CD4-positive, alpha-beta memory T cell (primary cell): ENCODE results near the gene NRXN2. TPM values are rescaled to one million over a fixed set of nuclear protein-coding genes. Genes with fewer than 3 reads are reported as not detected.
A peak's percentile ranks its signal among the peaks of the same experiment; 100 is the strongest.

ENCODE experiments used
- CTCF ChIA-PET: fragments of 350-600 bp; sonication (Branson Sonifier 250); formaldehyde crosslinking; loops from one replicate; lab custom pipeline; 2021; ENCODE audit warnings: inconsistent platforms; ENCODE audit not compliant: partially characterized antibody; lab: Charles Lee
- POLR2A ChIA-PET: fragments of 350-600 bp; sonication (Branson Sonifier 250); formaldehyde crosslinking; loops from one replicate; lab custom pipeline; 2021; ENCODE audit not compliant: partially characterized antibody; lab: Charles Lee
- DNase-seq, 5 donors: peaks; one replicate each; pipeline versions ENCODE4 v3.0.0 to v3.0.0-alpha.2; 2020 to 2022; ENCODE audit warnings: mixed read lengths in 1 of 5
- H3K27ac ChIP-seq: one replicate; pipeline ENCODE4 v1.7.0; 2013; ENCODE audit warnings: low read depth, low read length
- H3K27me3 ChIP-seq: 2 replicates; pipeline ENCODE4 v1.7.0; 2013; ENCODE audit warnings: mild to moderate bottlenecking, low read length, moderate library complexity; ENCODE audit not compliant: insufficient read depth
- H3K36me3 ChIP-seq: 2 replicates; pipeline ENCODE4 v1.7.0; 2013; ENCODE audit warnings: mild to moderate bottlenecking, low read length, moderate library complexity; ENCODE audit not compliant: insufficient read depth
- H3K4me1 ChIP-seq: 2 replicates; pipeline ENCODE4 v1.7.0; 2013; ENCODE audit warnings: mild to moderate bottlenecking, low read length, moderate library complexity; ENCODE audit not compliant: insufficient read depth
- H3K4me3 ChIP-seq, 2 donors: one replicate each; pipeline ENCODE4 v1.7.0; 2013; ENCODE audit warnings: low read length in 2 of 2, mild to moderate bottlenecking in 1 of 2
- H3K9me3 ChIP-seq, 2 donors: one replicate each; pipeline ENCODE4 v1.7.0; 2013; ENCODE audit warnings: low read length in 2 of 2, control low read depth in 1 of 2; ENCODE audit not compliant: control insufficient read depth in 1 of 2
- H3K27ac Mint-ChIP-seq, 7 donors: one replicate each; pipeline ENCODE4 v1.8.0; 2020 to 2021; ENCODE audit warnings: mixed read lengths in 7 of 7, mild to moderate bottlenecking in 6 of 7, inconsistent platforms in 3 of 7, moderate library complexity in 3 of 7
- H3K27me3 Mint-ChIP-seq, 2 donors: one replicate each; pipeline ENCODE4 v1.8.0; 2020 to 2021; ENCODE audit warnings: mixed read lengths in 2 of 2
- H3K36me3 Mint-ChIP-seq, 2 donors: one replicate each; pipeline ENCODE4 v1.8.0; 2020 to 2021; ENCODE audit warnings: mixed read lengths in 2 of 2, inconsistent platforms in 1 of 2, mild to moderate bottlenecking in 1 of 2
- H3K4me1 Mint-ChIP-seq, 4 donors: one replicate each; pipeline ENCODE4 v1.8.0; 2020 to 2021; ENCODE audit warnings: mixed read lengths in 4 of 4, mild to moderate bottlenecking in 1 of 4
- H3K4me3 Mint-ChIP-seq, 8 donors: one replicate each; pipeline ENCODE4 v1.8.0; 2020 to 2021; ENCODE audit warnings: mixed read lengths in 8 of 8, mild to moderate bottlenecking in 7 of 8, moderate library complexity in 6 of 8, inconsistent platforms in 3 of 8
- H3K9me3 Mint-ChIP-seq, 8 donors: one replicate each; pipeline ENCODE4 v1.8.0; 2020 to 2021; ENCODE audit warnings: mixed read lengths in 8 of 8, mild to moderate bottlenecking in 5 of 8, inconsistent platforms in 3 of 8, moderate library complexity in 1 of 8
- intact Hi-C: fragments of 100-400 bp; cut with micrococcal nuclease; formaldehyde crosslinking; loops from one replicate; pipeline ENCODE4 v1.15.1; 2023
- polyA plus RNA-seq, 2 donors: library from polyadenylated mRNA; unstranded; fragments of 300-500 nt; fragmentation: Illumina TruSeq; gene quantifications; one replicate each; pipeline ENCODE4 v1.2.3, GENCODE V29; 2021
- total RNA-seq, 2 experiments: library from RNA; stranded (reverse); gene quantifications; one replicate each; pipeline ENCODE4 v1.2.3, GENCODE V29; 2021

Gene NRXN2
- under 1 TPM in 1 of 2 experiments, not detected in 1; 0.30 TPM for total RNA-seq
- not detected for polyA plus RNA-seq

DNA sequence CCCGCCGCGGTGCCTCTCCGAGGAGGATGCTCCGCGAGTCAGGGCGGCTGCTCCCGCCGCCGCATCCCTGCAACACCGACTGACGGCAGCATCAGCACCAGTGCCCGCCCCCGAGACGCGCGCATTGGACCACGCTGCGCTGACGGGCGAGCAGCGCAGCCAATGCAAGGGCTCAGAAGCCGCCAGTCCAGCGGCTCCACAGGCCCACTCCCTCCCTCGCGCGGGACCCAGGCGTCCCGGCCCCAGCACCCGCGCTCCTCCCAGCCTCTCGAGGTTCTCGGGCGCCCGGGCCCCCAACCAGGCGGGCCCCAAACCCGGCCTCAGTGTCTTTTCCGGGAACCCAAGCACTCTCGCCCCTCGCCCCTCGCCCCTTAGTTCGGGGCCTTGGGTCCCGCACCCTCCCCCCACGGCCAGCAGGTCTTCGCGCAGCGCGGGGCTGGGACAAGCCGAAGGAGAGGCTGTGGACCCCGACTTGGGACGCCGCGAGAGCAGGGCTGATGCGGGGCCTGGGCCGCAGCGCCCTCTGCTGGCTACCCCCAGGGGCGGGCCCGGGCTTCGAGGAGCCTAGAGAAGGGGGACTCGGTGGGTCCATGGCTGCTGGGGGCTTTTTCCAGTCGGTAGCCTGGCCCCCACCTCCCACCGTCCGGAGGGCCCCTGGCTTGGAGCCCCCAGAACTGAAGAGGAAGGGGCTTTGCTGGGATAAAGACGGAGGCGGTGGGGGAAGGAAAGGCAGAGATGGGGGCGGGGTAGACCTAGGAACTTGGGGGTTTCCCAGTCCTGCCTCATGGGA lies at the start of gene NRXN2:
Gene NRXN2 (minus strand): TSS at position 81 of the 790 bp plus-strand sequence. CDS start 9,498 bp downstream, outside the sequence.
- Mint-ChIP-seq H3K27ac (peak within 1 kb of the TSS; percentile 15 to 81 (median 63)), H3K27me3 (peaks cover 15 to 18% of the 10 kb centered on the region in 2 donors), H3K9me3 (no peaks in the 10 kb centered on the region), H3K4me3 (peak within 1 kb of the TSS; percentile 57 to 77 (median 69)), H3K36me3 (peaks cover 6 to 17% of the 10 kb centered on the region in 2 donors), H3K4me1 (peaks cover 11 to 30% (median 15%) of the 10 kb centered on the region in 4 donors)
- ChIA-PET POLR2A (interaction anchor here (0.6 to 4.8 kb wide), 5 partner anchors 14 to 1995 kb away, joined by 3 to 20 read pairs (median 4); no protein-coding TSS in a partner anchor), CTCF (no interaction called here)
- peak; percentile 82 to 87 (median 84) for DNase-seq
- peaks cover 11% of the 10 kb centered on the region for H3K27me3 ChIP-seq
- H3K4me3 ChIP-seq: peak within 1 kb of the TSS; percentile 47 to 67
- peak within 1 kb of the TSS; percentile 82 for H3K27ac ChIP-seq
- H3K9me3 ChIP-seq: no peaks in the 10 kb centered on the region
- H3K4me1 ChIP-seq: peaks cover 8% of the 10 kb centered on the region
- intact Hi-C loops: loop anchor here (1.0 kb wide), 3 partner anchors 20 to 170 kb away; no protein-coding TSS in a partner anchor
- peaks cover 5% of the 10 kb centered on the region for H3K36me3 ChIP-seq

DNA sequence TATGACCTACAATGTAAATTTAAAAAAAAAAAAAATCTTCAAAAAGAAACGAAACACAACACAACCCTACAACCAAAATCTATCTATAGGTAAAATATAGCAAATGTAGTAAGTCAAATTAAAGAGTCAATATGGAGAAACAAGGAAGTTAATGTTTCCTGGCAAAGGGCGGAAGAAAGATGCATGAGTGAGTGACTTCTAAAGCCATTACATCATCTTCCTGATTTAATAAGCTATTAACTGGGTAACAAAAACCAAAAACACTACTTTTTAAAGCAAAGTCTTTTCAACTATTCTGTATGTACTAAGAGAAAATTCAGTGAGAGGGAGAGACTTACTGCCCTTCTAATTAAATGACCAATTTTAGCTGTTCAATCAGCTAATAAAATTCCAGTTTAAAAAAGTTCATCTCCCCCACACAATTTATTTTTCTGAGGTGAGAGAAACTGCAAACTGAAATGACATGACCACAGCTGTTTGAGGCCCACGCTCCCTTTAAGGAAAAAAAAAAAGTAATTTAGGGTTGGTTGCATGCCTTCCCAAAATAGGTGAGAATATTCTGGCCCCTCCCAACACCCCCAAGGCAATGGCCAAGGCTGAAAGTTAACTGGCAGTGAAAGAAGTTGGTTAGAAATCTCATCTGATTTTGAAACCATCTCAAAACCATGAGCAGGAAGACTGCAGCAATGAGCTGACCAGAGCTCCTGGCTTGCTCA lies 49.5 kb upstream of the NRXN2 start:
- intact Hi-C loops: loop anchor here (10.0 kb wide), 1 partner anchor 528 kb away; the partner anchor contains the start of genes FKBP2 and PPP1R14B

DNA sequence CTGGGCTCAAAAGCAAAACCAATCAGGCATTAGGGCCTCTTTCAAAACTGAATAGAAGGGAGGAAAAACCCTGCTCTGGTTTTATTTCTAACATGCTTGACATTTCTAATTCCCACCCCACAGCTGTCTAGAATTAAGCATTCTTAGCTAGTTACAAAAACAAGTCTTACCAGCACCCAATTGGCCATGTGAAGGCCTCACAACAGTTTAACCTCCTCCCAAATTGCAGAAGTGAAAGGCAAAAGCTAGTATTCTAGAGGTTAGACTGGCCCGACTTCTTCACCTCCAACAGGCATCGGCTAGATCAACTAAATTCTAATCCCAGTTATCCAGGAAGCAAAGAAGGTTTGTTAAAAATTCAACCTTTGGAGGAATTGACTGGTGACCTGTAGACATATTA lies 48.9 kb upstream of the NRXN2 start:
- Histone ChIP-seq H3K36me3 (peaks cover 99% of the 10 kb centered on the region), H3K27me3 (no peaks in the 10 kb centered on the region), H3K27ac (no peak overlapping the region), H3K4me3 (no peak overlapping the region), H3K4me1 (peaks cover 99% of the 10 kb centered on the region), H3K9me3 (no peaks in the 10 kb centered on the region)
- ChIA-PET POLR2A (interaction anchor here (1.2 to 33.1 kb wide), 5 partner anchors 7 to 32 kb away, joined by 4 to 1500 read pairs (median 16); partner anchors contain the start of genes MAP4K2, PYGM and RASGRP2), CTCF (interaction anchor here (0.9 to 3.8 kb wide), 6 partner anchors 9 to 83 kb away, joined by 3 to 16 read pairs (median 4); partner anchors contain the start of gene RASGRP2)
- DNase-seq: no peak
- intact Hi-C loops: loop anchor here (10.0 kb wide), 1 partner anchor 527 kb away; the partner anchor contains the start of genes FKBP2 and PPP1R14B
- Mint-ChIP-seq H3K4me3 (peak overlapping the region in 5 of 8 donors; percentile 25 to 75 (median 67)), H3K4me1 (peaks cover 67 to 98% (median 86%) of the 10 kb centered on the region in 4 donors), H3K36me3 (peaks cover 95 to 97% of the 10 kb centered on the region in 2 donors), H3K27me3 (no peaks in the 10 kb centered on the region), H3K9me3 (peaks cover 0 to 9% (median 0%) of the 10 kb centered on the region in 8 donors), H3K27ac (peak overlapping the region in 6 of 7 donors; percentile 48 to 92 (median 64))

More for the DNA sequence above, 49.5 kb upstream of the NRXN2 start:
- Mint-ChIP-seq H3K9me3 (peaks cover 0 to 10% (median 0%) of the 10 kb centered on the region in 8 donors), H3K27me3 (no peaks in the 10 kb centered on the region), H3K36me3 (peaks cover 97% of the 10 kb centered on the region in 2 donors), H3K27ac (peak overlapping the region; percentile 48 to 85 (median 76)), H3K4me3 (peak overlapping the region in 7 of 8 donors; percentile 8 to 75 (median 67)), H3K4me1 (peaks cover 68 to 98% (median 88%) of the 10 kb centered on the region in 4 donors)
- Histone ChIP-seq H3K4me3 (no peak overlapping the region), H3K27me3 (no peaks in the 10 kb centered on the region), H3K4me1 (peaks cover 98% of the 10 kb centered on the region), H3K36me3 (peaks cover 99% of the 10 kb centered on the region), H3K9me3 (no peaks in the 10 kb centered on the region), H3K27ac (peak overlapping the region; percentile 9)
- ChIA-PET POLR2A (interaction anchor here (1.2 to 33.1 kb wide), 5 partner anchors 7 to 31 kb away, joined by 4 to 1500 read pairs (median 16); partner anchors contain the start of genes MAP4K2, PYGM and RASGRP2), CTCF (interaction anchor here (0.7 to 3.8 kb wide), 11 partner anchors 9 to 326 kb away, joined by 3 to 16 read pairs (median 3); partner anchors contain the start of gene RASGRP2)
- DNase-seq: no peak

DNA sequence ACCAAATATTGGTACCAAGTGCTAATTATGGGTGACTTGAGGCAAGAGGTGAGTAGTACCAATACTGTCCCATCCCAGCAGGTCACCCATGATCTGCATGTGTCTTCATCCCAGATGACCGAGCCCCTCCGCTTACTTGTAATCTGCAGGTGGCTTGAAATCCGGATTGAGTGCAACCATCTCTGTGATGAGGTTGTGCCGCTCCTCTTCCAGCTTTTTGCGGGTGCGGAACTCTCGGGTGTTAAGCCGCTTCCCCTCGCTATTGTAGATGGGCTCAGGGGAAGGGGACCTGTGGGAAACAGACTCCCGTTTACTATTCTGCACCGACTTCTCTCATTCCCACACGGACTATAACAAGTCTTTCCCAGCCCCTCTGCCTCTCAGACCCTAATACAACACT lies 47.1 kb upstream of the NRXN2 start:
- intact Hi-C loops: loop anchor here (10.0 kb wide), 1 partner anchor 525 kb away; the partner anchor contains the start of genes FKBP2 and PPP1R14B
- Histone ChIP-seq H3K27me3 (no peaks in the 10 kb centered on the region), H3K4me3 (no peak overlapping the region), H3K27ac (no peak overlapping the region), H3K36me3 (peaks cover 90% of the 10 kb centered on the region), H3K4me1 (peaks cover 97% of the 10 kb centered on the region), H3K9me3 (no peaks in the 10 kb centered on the region)
- peaks cover 0 to 7% (median 0%) of the 10 kb centered on the region in 8 donors for H3K9me3 Mint-ChIP-seq
- peak overlapping the region in 2 of 7 donors; percentile 76 to 78 for H3K27ac Mint-ChIP-seq
- H3K4me1 Mint-ChIP-seq: peaks cover 60 to 96% (median 81%) of the 10 kb centered on the region in 4 donors
- ChIA-PET POLR2A (interaction anchor here (0.5 to 33.1 kb wide), 6 partner anchors 5 to 108 kb away, joined by 3 to 1500 read pairs (median 207); partner anchors contain the start of genes MAP4K2, PYGM, RASGRP2 and SF1), CTCF (interaction anchor here (1.5 to 3.8 kb wide), 2 partner anchors 13 to 26 kb away, joined by 3 to 16 read pairs; partner anchors contain the start of gene RASGRP2)
- peak overlapping the region in 1 of 8 donors; percentile 57 for H3K4me3 Mint-ChIP-seq
- H3K27me3 Mint-ChIP-seq: no peaks in the 10 kb centered on the region
- H3K36me3 Mint-ChIP-seq: peaks cover 88 to 91% of the 10 kb centered on the region in 2 donors
- DNase-seq: peak in 1 of 5 donors; percentile 19

DNA sequence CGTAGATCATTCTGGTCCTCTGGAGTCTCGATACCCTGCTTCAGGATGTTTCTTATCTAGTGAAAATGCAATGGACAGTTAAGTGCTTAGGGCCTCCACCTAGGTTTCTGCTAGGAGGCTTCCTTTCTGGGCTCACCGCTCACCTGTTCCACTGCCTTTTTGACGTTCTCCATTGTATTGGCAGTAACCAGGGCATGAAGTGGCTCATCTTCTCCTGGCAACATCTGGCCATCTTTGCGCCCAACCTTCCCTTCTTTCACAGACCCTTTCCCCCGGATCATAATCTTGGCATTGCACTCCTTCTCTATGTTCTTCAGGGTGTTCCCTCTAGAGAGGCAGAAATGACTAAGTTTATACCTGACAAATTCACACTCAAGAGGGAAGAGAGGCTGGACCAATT lies 46.3 kb upstream of the NRXN2 start:
- Mint-ChIP-seq H3K4me1 (peaks cover 60 to 96% (median 84%) of the 10 kb centered on the region in 4 donors), H3K36me3 (peaks cover 88 to 91% of the 10 kb centered on the region in 2 donors), H3K27ac (peak overlapping the region in 6 of 7 donors; percentile 43 to 97 (median 84)), H3K9me3 (peaks cover 0 to 14% (median 0%) of the 10 kb centered on the region in 8 donors), H3K4me3 (peak overlapping the region in 6 of 8 donors; percentile 26 to 75 (median 41)), H3K27me3 (no peaks in the 10 kb centered on the region)
- intact Hi-C loops: no loop called here
- Histone ChIP-seq H3K4me3 (no peak overlapping the region), H3K9me3 (no peaks in the 10 kb centered on the region), H3K36me3 (peaks cover 89% of the 10 kb centered on the region), H3K4me1 (peaks cover 97% of the 10 kb centered on the region), H3K27ac (peak overlapping the region; percentile 9), H3K27me3 (no peaks in the 10 kb centered on the region)
- DNase-seq: peak in 1 of 5 donors; percentile 21
- ChIA-PET POLR2A (interaction anchor here (1.1 to 33.1 kb wide), 4 partner anchors 6 to 108 kb away, joined by 4 to 1500 read pairs (median 202); partner anchors contain the start of genes RASGRP2 and SF1), CTCF (interaction anchor here (3.8 kb wide), 1 partner anchor 25 kb away, joined by 16 read pairs; the partner anchor contains the start of gene RASGRP2)

DNA sequence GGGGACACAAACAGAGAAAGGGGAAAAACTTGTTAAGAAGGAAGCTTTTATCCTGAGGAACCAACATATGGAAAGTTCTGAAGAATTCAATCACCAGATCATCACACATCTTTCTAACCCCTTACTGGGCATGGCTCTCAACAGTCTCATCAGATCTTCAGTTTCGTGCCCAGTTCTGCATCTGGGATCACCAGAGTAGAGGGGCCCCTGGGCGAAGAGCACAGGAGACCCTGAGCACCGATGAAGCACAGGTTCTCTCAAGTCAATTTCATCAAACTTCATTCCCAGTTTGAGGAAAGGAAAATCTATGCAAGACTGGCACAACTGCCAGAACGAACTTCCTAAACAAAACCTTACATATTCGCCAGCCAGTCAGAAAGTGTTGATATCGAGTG lies 45.3 kb upstream of the NRXN2 start:
- peaks cover 87% of the 10 kb centered on the region for H3K36me3 ChIP-seq
- H3K4me3 ChIP-seq: no peak overlapping the region
- intact Hi-C loops: no loop called here
- peak in 1 of 5 donors; percentile 5 for DNase-seq
- H3K27me3 ChIP-seq: no peaks in the 10 kb centered on the region
- Mint-ChIP-seq H3K27me3 (no peaks in the 10 kb centered on the region), H3K9me3 (peaks cover 0 to 13% (median 0%) of the 10 kb centered on the region in 8 donors), H3K4me1 (peaks cover 61 to 96% (median 84%) of the 10 kb centered on the region in 4 donors), H3K4me3 (peak overlapping the region in 5 of 8 donors; percentile 9 to 85 (median 71)), H3K36me3 (peaks cover 84 to 89% of the 10 kb centered on the region in 2 donors), H3K27ac (peak overlapping the region in 6 of 7 donors; percentile 47 to 97 (median 85))
- ChIA-PET POLR2A (interaction anchor here (0.8 to 33.1 kb wide), 4 partner anchors 7 to 729 kb away, joined by 3 to 1500 read pairs (median 200); partner anchors contain the start of genes PYGM, RASGRP2 and SF1), CTCF (interaction anchor here (0.8 to 1.9 kb wide), 10 partner anchors 8 to 80 kb away, joined by 3 to 32 read pairs (median 5); partner anchors contain the start of genes RASGRP2 and SF1)
- no peaks in the 10 kb centered on the region for H3K9me3 ChIP-seq
- peak overlapping the region; percentile 57 for H3K27ac ChIP-seq
- peaks cover 97% of the 10 kb centered on the region for H3K4me1 ChIP-seq
